Measurements from ENCODE around the gene KLHDC7B.
A peak's percentile ranks its signal among the peaks of the same experiment; 100 is the strongest.

DNA sequence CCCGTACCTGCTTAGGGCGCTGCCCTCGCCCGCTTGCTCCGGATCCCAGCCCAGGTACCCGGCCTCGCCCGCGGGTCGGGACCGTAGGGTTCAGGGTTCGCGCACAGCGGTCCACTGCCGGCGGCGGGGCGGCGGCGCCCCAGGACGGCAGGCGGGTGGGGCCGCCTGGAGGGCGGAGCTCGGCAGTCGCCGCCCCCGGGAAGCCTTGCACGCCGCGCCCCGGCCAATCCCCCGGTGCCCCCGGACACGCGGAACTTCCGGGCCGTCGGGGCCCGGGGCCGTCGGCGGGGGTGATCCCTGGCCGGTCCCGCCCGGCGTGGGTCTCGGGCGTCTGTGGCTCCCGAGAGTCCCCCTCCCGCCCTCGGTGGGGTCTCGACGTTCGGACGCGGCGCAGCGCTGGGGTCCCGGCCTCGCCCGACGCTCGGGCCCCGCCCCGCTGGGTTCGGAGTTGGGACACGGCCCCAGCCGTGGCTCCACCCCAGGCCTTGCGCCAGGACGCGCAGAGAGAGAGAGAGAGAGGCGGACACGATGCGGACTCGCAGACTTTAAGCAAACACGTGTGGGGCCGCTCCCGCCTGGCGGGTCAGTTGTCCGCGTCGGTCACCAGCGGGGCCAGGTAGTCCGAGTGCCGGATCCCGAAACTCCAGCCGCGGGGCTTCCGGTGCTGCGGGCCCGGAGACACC, 15.7 kb upstream of the KLHDC7B start, which contains the start of gene TYMP:
- TF ChIP-seq CTCF (IDR thresholded peaks at IDR 0.05; ENCODE audit: insufficient read depth, low read depth, low read length) (no peak), EZH2 (IDR thresholded peaks at IDR 0.05; ENCODE audit: insufficient read depth, low read length) (peak; percentile 50)

Data from astrocyte (in vitro differentiated cells and primary cell).